Right lobe of liver (tissue), 4 donors: ENCODE data around the gene SLC39A7.

Experiments used
- CTCF ChIP-seq, 4 donors: fragments of 200-600 bp in 3 of 4; fragments of 450-650 bp in 1 of 4; IDR thresholded peaks; one replicate each; pipeline versions ENCODE4 v1.5.1 to v1.8.0; 2016 to 2022; ENCODE audit warnings: antibody characterized with exemption in 4 of 4, mild to moderate bottlenecking in 2 of 4
- POLR2A ChIP-seq: fragments of 450-650 bp; IDR thresholded peaks from one replicate; pipeline ENCODE4 v1.6.1; 2017; ENCODE audit warnings: antibody characterized with exemption, mild to moderate bottlenecking
- donor health status: DM: no; HTN: no; CAD: no.
- donor health status: DM: no; HTN: no; CAD: no.
- donor health status: DM: no; HTN: yes; CAD: no.

GRCh38 chr6:33171880-33172687 lies 28.6 kb upstream of the SLC39A7 start:
- TF ChIP-seq CTCF (IDR thresholded peaks at IDR 0.05): no peak
- no peak for TF ChIP-seq POLR2A
